Measurements from ENCODE around the gene PDXDC1. TPM values are rescaled to one million over a fixed set of nuclear protein-coding genes. Genes with fewer than 3 reads are reported as not detected.
"Not testable (repeated sequence)": the region's sequence is repeated elsewhere in the genome, so short reads cannot be mapped to it uniquely, and the experiment has no call there.

The PDXDC1 gene
- total RNA-seq, 1 donor from 2014 or later: 72.6 TPM

DNA sequence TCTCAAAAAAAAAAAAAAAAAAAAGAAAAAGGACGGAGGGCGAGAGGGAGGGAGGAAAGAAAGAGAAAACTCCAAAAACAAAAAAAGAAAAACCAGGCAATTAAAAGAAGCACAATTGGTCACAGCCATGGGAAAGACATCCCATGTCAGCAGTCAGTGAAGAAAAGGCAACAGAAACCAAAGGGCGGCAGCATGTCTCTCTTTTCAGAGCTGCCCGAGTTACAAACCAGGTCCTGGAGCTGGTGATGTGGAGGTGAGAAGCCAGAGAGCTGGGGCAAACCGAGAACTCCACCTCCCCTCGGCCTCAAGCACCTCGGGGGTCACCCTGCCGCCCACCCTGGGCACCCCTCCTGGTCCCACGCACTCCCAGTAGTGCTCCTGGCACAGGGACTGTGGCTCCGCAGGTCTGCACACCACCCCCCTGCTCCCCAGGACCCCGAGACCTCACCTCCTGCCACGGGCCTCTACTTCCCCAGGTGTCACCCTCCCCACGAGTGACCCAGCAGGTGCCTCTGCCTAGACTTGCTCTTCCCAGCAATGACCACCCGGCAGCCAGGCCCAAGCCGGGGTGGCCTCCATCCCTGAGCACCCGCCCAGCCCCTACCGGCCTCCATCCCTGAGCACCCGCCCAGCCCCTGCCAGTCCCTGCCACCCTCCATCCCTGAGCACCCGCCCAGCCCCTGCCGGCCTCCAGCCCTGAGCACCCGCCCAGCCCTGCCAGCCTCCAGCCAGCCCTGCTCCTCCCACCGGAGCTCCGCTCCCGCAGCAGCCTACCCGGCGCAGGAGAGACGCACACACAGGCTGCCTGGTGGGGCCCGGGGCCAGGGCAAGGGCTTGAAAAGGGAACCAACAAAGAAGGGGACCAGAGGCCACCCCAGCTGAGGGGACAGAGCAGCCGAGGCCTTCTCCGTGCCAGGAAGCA is 165.9 kb downstream of the PDXDC1 start:
- intact Hi-C loops (cut with DNase I); ATAC-seq (ENCODE audit: poor library complexity): not testable (repeated sequence)
- peak; percentile 45 for DNase-seq

DNA sequence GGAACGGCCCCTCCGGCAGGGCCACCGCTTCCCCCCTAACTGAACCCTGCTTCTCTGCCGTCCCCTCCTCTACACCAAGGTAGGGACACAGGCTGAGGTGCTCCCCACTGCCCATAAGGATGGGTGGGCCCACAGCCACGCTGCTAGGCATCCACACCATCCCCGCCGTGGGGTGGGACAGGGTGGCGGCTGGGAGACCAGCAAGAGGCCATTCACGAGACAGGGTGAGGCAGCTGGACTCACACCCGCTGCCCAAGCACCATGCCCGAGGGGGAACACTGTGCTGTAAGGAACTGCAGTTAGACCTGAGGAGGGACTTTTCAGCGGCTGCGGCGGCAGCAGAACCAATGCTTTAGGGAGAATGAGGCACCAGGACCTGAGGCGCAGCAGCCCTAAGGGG is 166.8 kb downstream of the PDXDC1 start:
- intact Hi-C loops (cut with DNase I): no loop called here
- ATAC-seq (ENCODE audit: poor library complexity) (no peak), DNase-seq (no peak)

DNA sequence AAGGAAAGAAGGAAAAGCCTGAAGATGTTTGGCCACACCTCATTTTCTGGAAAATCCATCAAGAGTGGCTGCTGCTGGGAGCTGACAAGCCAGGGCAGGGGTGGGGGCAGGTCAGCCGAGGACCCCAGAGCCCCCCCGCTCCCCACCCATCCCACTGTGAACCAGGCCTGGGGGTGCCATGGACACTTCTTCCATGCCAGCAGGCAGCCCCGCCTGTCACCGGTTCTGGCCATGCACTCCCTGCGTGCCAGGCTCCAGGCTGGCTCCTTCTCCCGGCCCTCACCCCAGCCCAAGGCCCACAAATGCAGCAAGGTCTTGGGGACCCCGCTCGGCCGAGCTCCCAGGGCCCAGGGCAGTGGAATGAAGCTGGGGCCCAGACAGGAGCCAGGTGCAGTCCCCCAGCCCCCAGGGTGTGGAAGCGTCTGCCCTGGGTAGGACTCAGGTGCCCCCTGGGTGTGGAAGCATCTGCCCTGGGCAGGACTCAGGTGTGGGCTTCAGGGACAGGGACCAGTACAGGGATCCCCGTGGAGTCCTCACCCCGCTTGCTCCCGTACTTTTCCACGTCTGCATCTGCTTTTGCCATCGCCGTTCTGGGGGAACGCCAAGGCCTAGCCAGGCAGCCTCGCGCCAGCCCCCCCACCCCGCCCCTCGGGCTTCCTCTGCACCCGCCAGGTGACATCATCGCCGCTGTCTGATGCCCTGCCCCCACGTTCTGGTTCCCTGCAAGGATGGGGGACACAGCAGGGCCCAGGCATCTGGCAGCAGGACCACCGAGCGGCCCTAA is 167.5 kb downstream of the PDXDC1 start:
- intact Hi-C loops (cut with DNase I); ATAC-seq (ENCODE audit: poor library complexity): not testable (repeated sequence)
- peak; percentile 52 for DNase-seq

DNA sequence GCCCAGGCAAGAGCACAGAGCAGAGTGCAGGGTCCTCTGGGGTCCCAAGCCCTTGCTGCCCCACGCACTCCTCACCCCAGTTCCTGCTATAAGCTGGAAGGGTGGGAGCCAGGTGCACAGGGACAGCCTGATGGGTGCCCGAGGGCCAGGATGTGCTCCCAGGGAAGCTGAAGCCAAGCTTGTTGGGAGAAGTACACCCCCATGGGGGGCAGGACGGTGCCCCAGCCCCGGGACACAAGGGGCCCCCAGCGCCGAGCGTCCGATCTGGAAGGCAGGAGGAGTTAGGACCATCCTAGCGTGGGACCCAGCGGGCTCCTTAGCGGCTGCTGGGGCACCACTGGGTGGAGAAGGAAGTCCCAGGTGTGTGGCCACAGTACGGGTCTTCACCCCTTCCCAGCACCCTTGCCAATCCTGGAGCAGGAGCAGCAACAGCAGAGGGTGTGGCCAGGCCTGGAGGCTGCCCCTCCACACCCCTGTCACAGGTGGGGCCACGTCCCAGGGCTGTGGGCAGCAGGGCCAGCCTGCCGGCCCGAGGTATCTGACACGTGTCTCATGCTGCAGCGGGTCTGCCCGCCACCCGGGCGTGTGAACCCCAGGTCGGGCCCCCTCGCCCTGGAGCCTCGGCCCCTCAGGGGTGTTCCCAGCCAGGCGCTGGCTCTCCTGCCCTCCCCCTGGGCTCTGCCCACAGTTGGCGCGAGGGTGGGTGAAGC is 168.2 kb downstream of the PDXDC1 start:
- peak; percentile 3 for ATAC-seq (ENCODE audit: poor library complexity)
- intact Hi-C loops (cut with DNase I); DNase-seq: not testable (repeated sequence)

DNA sequence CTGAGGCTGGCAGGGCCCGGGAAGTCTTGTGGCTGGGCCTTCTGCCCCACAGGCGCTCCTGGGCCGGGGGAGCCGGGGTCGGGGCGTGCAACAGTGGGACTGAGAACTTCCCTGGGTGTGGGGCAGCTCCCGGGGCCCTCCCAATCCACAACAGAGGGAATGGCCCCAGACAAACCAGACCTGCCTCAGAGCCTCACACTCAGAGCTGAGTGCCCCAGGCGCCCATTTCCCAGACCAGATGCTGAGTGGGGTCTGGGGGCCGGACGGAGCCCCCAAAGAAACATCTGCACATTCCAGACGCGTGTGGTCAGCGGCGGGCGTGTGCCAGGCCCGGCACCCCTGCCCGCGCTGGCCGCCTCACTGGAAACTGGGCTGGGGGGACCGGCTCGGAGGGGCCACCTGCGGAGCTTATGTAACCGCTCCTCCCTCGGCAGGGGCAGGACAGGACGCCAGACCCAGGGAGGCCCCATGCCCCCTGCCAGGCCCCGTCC is 168.8 kb downstream of the PDXDC1 start:
- DNase-seq; intact Hi-C loops (cut with DNase I): not testable (repeated sequence)
- peak; percentile 6 for ATAC-seq (ENCODE audit: poor library complexity)

DNA sequence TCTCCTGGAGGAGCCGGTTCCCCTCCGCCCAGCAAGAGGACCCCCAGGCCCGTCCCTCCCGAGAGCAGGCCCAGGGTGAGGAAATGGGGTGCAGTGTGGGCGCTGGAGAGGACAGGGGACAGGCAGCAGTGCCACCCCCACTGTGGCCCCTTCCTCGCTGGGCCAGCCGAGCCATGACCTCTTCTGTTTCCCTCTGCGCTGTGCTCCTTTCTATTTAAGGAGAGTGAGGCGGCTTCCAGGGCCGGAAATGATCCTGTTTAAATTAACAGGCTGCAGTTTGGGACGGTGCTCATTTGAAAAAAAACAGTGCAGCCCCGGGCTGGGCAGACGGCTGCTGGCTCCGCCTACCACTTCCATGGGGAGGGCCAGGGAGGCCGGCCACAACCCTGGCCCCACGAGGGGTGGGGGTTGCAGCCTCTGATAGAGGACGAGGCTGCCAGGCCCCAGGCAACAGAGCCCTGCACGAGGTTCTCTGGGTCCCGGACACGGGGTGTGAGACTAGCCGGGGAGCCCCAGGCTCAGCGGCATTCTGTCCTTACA is 169.3 kb downstream of the PDXDC1 start:
- peak; percentile 46 for ATAC-seq (ENCODE audit: poor library complexity)
- peak; percentile 66 for DNase-seq
- intact Hi-C loops (cut with DNase I): not testable (repeated sequence)

DNA sequence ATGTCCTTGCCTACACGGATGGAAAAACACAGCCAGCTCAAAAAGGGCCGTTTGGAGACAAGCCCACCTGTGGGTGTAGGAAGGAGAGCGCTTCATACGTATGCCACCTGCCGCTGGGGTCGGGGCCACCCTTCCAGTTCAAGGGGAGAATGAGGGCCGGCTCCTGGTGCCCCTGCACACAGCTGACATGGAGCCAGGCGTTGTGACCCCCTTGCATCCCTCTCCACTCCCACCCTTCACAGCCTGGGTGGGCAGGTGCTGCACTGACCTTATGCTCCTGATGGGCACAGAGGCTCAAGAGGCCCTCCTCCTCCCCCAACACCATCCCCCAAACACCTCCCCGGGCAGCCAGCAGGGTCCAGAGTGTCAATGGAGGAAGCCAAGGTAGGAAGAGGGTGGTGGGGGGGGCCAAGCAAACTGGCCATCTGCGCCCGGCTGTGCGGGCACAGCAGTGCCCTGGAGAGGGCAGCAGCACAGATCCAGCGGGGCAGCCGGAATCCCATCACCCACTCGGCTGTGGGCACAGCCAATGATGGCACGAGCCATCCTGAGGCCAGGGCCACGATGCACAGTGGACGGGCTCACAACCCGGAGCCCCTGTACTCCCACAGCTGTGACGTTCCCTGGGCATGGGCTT is 170.1 kb downstream of the PDXDC1 start:
- DNase-seq: peak; percentile 44
- intact Hi-C loops (cut with DNase I): not testable (repeated sequence)
- ATAC-seq (ENCODE audit: poor library complexity): peak; percentile 40

DNA sequence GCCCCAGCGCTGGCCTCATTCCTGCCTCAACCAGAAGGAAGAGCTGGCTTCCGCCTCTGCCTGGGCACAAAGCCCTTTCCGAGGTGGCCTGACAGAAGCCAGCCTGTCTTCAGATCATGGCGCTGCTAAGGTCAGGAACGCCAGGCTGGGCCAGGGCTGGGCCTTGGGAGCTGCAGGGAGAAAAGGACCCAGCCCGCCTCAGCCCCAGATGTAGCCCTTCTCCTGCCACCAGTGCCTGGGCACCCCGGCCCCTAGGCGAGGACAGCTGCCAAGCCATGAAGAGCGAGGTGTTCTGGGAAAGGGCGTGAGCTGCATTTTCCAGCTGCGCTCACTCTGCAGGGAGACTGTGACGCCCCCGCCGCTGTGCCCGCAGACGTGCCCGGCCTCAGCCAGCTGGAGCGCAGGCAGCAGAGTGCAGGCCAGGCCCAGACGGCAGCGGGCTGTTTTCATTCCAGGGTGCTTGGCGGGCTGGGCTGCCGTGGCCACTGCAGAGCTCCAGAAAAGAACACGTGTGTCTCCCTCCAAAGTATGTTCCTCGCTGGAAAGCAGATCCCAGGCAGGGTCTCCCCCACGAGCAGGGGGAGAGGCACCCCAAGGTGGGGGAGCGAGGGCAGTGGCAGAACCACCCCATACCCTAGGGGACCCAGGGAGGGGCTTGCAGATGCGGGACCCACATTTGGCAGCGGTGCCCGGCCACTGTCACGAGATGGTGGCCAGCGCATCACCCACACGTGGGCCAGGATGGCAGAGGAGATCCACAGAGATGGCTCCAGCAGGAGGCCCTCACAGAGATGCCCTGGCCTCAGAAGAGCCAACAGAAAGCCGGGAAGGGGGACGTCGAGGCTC is 170.8 kb downstream of the PDXDC1 start:
- DNase-seq (peak; percentile 74), ATAC-seq (ENCODE audit: poor library complexity) (peak; percentile 65)
- intact Hi-C loops (cut with DNase I): not testable (repeated sequence)

DNA sequence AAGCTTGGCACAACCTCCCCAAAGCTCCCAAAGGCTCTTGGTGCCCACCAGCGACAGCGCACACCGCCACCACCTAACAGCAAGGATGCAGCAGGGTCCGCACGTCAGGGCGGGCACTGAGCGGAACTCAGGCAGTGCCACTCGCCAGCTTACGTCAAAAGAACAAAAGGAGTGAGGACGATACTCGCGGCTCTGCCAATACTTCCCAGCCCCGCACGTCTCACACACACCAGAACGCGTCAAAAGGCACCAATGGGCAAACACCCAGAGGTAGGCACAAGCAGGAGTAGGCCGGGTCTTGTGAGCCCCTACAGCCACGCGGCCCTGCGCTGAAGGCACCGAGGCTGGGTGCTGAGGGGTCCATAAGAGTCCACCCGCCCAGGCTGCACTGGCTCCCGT is 171.4 kb downstream of the PDXDC1 start:
- DNase-seq; ATAC-seq (ENCODE audit: poor library complexity); intact Hi-C loops (cut with DNase I): not testable (repeated sequence)

DNA sequence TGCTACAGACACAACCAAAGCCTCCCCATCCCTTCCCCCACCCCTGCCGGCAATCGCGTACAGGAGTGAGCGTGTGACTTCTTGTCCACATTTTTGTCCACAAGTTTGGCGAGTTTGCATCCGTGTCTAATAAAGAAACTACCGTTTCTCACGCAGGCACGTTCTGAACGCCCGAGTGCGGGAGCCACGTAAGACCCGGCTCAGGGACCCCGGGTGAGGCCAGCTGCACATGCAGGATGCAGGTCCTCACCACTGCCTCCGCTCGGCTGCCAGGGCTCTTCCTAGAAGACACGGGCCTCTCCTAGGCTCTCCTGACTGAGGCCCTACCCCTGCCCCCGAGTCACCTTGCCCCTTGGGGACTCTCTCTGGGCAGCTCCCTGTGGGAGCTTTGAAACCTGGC is 174.0 kb downstream of the PDXDC1 start:
- DNase-seq; intact Hi-C loops (cut with DNase I); ATAC-seq (ENCODE audit: poor library complexity): not testable (repeated sequence)

DNA sequence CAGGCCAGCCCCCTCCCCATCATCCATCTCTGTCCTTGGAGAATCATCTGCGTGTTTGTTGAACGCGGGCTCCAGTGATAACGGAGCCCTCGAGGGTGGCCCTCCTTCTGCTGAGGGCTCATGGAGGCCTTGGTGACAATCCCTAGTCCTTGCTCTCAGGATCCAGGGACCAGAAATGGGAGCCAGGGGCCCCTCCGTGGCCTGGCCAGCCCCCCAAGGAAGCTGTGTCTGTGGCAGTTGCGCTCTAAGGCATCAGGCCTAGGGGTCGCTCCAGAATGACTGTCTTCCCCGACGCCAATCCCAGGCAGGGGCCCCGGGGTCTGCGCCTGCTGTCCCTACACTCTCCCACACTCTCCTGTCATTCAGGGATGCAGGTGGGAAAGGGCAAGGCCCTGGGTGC is 174.4 kb downstream of the PDXDC1 start:
- intact Hi-C loops (cut with DNase I); DNase-seq; ATAC-seq (ENCODE audit: poor library complexity): not testable (repeated sequence)

DNA sequence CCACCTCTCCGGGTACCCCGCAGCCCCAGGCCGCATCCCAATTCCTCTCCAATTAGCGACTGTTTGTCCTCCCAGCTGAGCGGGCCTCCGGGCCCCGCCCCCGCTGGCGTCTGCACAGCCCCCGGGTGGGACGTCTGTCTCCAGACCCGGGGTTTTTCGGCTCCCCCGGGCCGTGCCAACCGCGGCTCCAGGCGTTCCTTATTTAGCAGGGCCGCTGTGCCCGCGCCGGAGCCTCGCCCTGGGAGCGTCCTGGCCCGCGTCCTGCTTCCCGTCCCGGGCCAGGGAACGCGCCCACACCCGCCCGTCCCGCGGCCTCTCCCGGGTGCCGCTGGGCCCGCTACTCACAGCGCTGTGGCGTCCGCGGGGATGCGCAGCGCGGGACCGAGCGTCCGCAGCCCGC is 179.2 kb downstream of the PDXDC1 start:
- ATAC-seq (ENCODE audit: poor library complexity); intact Hi-C loops (cut with DNase I): not testable (repeated sequence)
- peak; percentile 79 for DNase-seq

DNA sequence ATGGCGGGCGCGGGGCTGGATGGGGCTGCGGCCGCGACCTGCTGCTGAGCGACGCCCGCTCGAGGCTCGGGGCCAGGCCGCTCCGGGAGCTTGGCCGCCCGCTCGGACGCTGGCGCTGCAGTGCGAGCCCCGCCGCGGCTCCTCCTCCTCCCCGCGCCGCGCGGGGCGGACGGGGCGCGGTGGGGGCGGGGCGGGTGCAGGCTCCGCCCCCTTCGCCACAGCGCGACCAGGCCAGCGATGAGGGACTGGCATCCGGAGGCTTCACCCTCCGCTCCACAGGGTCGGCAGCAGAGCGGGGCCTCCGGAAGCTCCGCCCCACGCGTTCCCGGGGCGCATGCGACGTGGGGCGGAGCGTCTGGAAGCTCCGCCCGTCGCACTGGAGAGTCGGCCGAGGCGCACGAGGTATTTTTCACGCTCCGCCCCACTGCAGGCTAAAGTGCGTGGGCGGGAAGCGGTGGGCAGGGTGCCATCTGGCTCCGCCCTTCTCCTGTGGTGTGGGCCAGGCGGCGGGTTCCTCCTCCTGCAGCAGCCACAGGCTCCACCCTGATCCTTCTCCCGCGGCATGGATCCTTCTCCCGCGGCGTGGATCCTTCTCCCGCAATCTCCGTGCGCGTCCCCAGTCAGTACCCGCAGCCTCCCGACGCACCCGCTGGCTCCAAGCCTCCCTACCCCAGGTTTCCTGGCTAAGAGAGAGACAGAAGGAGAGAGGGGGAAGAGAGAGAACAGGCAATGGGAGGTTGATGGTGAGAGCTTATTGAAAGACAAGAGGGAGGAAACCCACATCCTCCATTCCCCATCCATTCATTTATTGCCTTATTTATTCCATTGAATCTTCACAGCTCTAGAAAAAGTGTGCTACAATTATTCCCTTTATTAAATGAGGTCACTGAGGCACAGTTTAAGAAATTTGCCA is 180.1 kb downstream of the PDXDC1 start:
- DNase-seq (peak; percentile 94), ATAC-seq (ENCODE audit: poor library complexity) (peak; percentile 100)
- intact Hi-C loops (cut with DNase I): not testable (repeated sequence)

DNA sequence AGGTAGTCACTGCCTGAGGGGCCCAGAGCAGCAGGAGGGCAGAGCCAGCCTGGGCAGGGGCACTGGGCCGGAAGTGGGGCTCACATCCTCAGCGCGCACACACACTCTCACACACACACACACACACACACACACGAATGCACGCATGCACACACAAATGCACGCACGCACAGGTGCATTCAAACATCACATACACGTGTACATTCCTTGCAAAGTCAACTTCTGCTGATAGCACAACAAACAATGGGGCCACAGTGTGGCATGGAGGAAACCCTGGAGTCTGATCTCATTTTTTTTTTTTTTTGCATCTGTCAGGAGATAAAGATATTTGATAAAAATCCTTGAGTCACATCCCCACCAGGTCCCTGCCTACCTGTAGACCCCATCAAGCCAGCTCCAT is 182.8 kb downstream of the PDXDC1 start:
- ATAC-seq (ENCODE audit: poor library complexity); DNase-seq; intact Hi-C loops (cut with DNase I): not testable (repeated sequence)

DNA sequence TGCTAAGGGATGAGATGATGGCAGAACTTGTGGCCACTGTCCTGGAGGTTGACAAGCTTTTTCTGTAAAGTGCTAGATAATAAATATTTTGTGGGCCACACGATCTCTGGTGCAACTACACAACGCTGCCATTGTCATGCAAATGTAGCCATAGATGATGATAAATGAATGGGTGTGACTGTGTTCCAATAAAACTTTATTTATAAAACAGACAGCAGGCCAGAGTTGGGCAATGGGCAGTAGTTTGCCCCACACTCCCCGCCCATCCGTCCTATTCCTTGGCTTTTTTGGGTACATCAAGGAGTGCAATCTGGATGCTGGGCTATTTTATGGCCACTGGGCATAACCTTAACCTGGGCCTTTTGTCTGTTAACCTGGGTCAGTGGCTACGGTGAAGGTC is 184.8 kb downstream of the PDXDC1 start:
- intact Hi-C loops (cut with DNase I); ATAC-seq (ENCODE audit: poor library complexity); DNase-seq: not testable (repeated sequence)

DNA sequence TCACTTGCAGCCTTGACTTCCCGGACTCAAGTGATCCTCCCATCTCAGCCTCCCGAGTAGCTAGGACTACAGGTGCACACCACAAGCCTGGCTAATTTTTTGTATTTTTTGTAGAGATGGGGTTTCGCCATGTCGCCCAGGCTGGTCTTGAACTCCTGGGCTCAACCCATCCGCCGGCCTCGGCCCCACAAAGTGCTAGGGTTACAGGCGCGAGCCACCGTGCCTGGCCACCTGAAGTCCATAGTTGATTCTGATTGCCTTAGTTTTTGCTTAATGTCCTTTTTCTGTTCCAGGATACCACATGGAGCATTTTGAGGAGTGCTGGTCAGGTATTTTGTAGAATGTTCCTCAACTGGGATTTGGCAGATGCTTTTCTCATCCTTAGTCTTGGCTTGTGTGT is 185.7 kb downstream of the PDXDC1 start:
- ATAC-seq (ENCODE audit: poor library complexity); DNase-seq: not testable (repeated sequence)

More for the DNA sequence above, 185.7 kb downstream of the PDXDC1 start:
- intact Hi-C loops (cut with DNase I): not testable (repeated sequence)

Data from Right ventricle myocardium superior (tissue), 1 donor.